Measurements from ENCODE around the gene TFDP2.

DNA sequence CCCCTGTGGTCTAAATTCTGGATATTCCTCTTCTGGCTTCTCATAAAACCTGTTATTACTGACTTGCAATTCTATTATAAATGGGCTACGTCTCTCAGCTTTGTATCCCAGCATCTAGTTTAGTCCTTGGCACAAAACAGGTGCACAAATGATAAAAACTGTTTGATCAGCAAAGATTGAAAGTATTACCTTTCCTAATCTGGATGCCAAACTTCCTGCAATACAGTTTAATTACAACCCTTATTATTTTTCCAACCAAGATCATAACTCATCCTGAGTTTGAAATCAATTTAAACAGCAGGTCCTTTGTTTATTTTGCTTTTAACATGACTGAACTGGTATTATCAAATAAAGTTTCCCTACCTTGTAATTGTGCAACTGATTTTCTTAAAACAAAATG lies 140.3 kb downstream of the TFDP2 start:
- TF ChIP-seq, protein P1, sequence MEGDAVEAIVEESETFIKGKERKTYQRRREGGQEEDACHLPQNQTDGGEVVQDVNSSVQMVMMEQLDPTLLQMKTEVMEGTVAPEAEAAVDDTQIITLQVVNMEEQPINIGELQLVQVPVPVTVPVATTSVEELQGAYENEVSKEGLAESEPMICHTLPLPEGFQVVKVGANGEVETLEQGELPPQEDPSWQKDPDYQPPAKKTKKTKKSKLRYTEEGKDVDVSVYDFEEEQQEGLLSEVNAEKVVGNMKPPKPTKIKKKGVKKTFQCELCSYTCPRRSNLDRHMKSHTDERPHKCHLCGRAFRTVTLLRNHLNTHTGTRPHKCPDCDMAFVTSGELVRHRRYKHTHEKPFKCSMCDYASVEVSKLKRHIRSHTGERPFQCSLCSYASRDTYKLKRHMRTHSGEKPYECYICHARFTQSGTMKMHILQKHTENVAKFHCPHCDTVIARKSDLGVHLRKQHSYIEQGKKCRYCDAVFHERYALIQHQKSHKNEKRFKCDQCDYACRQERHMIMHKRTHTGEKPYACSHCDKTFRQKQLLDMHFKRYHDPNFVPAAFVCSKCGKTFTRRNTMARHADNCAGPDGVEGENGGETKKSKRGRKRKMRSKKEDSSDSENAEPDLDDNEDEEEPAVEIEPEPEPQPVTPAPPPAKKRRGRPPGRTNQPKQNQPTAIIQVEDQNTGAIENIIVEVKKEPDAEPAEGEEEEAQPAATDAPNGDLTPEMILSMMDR (IDR thresholded peaks at IDR 0.05): no peak
- no peak for TF ChIP-seq EZH2phosphoT487 (IDR thresholded peaks at IDR 0.05)
